Fibroblast of the aortic adventitia (primary cell): ENCODE results near the gene MIP. TPM values are rescaled to one million over a fixed set of nuclear protein-coding genes. Genes with fewer than 3 reads are reported as not detected.

Source experiments
- DNase-seq: peaks from one replicate; pipeline ENCODE4 v3.0.0-alpha.2; 2010; ENCODE audit warnings: low read depth
- H3K4me3 ChIP-seq: 2 replicates; pipeline ENCODE4 v1.5.1; 2011; ENCODE audit warnings: low read depth, mild to moderate bottlenecking, control low read depth, low read length, moderate library complexity
- CTCF ChIP-seq: IDR thresholded peaks from 2 replicates; pipeline ENCODE4 v1.5.1; 2011; ENCODE audit warnings: mild to moderate bottlenecking, low read length, control low read depth, inconsistent platforms; ENCODE audit not compliant: insufficient read depth
- total RNA-seq: library from RNA; depleted of rRNA; stranded (reverse); fragments of >200 nt; gene quantifications from 2 replicates; pipeline ENCODE4 v1.2.3, GENCODE V29; 2012; ENCODE audit warnings: low replicate concordance

MIP gene
- total RNA-seq, 1 donor = not detected

DNA sequence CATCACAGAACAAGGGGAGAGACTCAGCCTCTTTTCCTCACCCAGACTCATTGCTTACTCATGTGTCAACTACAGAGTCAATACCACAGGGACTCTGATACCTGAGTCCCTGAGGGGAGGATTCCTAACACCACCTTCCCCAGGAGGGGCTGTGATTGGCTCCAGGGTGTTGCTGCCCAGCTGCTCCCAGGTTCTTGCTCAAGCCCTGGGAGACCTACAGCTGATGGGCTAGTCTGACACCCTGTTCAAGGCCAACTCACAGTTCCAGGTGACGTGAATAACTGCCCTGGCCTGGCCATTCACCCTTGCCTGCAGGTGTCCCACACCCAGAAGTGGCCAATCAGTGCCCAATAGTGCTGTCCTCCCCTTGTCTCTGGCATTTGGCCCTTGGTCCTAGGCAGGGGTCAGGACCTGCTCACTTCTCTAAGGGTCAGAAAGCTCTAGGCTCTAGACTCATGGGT lies 22.5 kb upstream of the MIP start:
- no peak for DNase-seq
- no peak overlapping the region for H3K4me3 ChIP-seq
- TF ChIP-seq CTCF = no peak

GRCh38 chr12:56476143-56476542 lies 21.7 kb upstream of the MIP start:
- DNase-seq = no peak
- TF ChIP-seq CTCF = no peak
- H3K4me3 ChIP-seq = no peak overlapping the region

DNA sequence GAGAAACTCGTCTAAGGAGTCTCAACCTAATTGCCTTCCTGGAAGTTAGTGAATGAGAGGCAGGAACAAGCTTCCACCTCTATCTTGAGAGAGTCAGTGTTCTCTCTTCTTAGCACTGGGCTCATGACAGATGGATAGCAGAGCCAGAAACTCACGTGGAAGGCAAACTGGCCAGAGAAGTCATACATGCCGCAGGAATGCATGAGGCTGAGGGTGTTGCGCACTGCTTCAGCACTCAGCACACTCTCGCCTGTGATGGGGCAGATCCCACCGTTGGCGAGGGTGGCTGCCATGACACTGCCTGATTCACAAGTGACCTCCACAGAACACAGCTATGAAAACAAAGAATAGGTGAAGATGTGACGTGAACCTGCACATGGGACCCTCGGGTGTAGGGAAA lies 19.9 kb upstream of the MIP start:
- no peak for TF ChIP-seq CTCF
- no peak overlapping the region for H3K4me3 ChIP-seq
- no peak for DNase-seq

- no peak for DNase-seq
- TF ChIP-seq CTCF = no peak
- H3K4me3 ChIP-seq = peak overlapping the region; percentile 95
These were observed 14.8 kb upstream of the MIP start for GRCh38 chr12:56469007-56469930.

DNA sequence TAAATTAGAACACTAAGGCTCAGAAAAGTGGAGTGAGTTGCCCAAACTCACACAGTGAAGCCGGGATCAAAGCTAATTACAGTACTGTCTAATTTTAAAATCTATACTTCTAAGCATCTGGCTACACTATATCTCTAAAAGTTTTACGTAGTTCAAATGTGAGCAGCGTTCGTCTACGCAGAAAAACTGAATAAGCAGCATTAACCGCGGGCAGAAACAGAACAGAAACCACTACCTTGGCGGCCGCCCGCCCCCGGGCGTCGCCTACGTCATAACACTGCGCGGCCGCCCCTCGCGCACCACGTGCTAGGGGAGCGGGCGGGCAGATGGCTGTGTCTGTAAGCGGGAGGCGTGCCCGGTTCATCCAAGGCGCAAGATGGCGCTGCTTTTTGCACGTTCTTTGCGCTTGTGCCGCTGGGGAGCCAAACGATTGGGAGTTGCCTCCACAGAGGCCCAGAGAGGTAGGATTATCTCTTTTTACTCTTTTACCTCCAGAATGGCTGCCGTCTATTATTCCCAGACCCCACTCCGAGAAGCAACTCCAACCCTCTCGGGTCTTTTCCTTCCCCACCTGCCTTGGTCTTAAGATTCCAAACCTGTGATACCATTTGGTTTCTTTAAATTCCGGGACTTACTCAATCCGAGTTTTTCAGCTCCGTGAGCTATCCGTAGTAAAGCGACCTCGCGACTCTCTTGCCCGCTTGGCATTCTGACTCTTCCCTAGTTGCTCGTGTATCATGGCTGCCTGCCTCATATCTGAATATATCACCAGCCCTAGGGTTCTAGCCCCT lies 14.0 kb upstream of the MIP start, which contains the start of gene SPRYD4:
TSS of gene SPRYD4 (plus strand) at position 363 of the 791 bp plus-strand sequence. CDS start at position 377, 14 bp downstream.
- peak within 1 kb of the TSS; percentile 95 for H3K4me3 ChIP-seq
- peak; percentile 90 for DNase-seq
- TF ChIP-seq CTCF = no peak

DNA sequence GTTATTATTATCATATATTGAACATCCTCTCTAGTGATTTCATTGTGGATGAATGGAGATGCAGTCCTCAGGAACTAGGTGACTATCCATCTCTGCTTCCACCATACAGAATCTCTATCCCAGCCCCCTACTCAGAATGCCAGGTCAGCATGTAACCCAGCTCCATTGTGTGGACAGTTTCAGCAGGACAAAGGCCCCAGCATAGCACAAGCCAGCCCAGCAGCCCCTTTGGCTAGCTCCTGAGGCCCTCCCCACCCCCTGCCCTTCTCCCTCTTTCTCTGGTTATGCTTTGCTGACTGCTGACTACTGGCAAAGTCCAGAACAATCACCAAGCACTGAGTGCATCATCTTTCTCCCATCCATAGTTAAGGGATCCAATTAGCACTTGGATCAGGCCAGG lies 8.1 kb upstream of the MIP start:
- no peak overlapping the region for H3K4me3 ChIP-seq
- no peak for DNase-seq
- TF ChIP-seq CTCF = no peak
